GM12873 (cell line): ENCODE results near the gene DENND6A.

Experiments
- CTCF ChIP-seq: IDR thresholded peaks from 2 replicates; pipeline ENCODE4 v1.5.1; 2012; ENCODE audit warnings: low read depth, mild to moderate bottlenecking, moderate library complexity, low read length, control low read depth; ENCODE audit not compliant: insufficient read depth; ENCODE audit errors: missing control alignments

Gene DENND6A

DNA sequence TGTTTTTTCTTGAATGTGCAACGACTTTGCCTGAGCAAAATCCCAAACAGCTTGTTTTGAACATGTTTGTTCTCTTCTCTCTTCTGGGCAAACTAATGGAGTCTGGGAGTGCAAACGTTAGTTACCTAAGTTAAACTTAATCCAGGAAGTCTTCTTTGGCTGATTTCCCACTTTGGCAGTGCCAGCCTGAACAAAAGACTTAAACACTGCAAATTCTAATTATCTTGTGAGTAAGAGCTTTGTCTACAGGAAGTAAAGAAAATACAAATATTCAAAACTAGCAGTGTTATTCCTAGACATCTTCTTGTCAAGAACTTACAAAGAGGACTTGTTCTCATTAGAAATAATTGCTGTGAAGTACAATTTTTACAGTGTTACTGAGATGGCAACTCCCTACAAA lies 16.7 kb upstream of the DENND6A start:
- TF ChIP-seq CTCF = no peak

DNA sequence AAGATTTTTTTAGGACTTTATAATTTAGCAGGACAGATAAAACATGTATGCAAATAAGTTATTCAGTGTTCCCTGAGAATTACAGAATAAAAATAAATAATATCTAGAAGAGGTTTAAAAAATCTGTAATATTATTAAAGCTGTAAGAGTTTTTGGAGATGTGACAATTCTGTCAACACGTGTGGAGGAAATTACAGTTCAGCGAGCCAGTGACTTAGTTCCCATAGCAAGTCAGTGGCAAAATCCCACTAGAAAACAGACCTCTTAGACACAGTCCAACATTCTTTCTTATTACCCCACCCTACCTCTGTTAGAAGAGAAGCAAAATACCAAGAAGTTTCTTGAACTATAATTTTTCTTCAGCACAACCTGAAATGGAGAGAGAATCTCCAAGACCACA lies 16.2 kb upstream of the DENND6A start:
- TF ChIP-seq CTCF = no peak

DNA sequence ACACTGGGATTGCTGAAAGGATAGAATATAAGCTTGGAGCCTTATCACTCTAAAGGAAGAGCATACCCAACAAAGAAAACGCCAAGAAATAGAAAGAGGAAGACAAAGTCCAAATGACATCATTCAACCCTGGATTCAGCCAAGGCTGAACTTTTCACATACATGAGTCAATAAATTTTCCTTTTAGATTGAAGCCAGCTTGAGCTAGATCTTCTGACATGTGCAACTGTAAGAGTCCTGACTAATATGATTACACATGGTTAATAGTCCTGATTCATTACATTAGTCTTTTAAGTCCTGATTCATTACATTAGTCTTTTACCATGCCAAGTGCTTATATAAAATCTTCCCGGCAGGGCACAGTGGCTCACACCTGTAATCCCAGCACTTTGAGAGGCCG lies 13.6 kb upstream of the DENND6A start:
- no peak for TF ChIP-seq CTCF

- no peak for TF ChIP-seq CTCF
Measured at GRCh38 chr3:57701781-57702180, 8.9 kb upstream of the DENND6A start.

DNA sequence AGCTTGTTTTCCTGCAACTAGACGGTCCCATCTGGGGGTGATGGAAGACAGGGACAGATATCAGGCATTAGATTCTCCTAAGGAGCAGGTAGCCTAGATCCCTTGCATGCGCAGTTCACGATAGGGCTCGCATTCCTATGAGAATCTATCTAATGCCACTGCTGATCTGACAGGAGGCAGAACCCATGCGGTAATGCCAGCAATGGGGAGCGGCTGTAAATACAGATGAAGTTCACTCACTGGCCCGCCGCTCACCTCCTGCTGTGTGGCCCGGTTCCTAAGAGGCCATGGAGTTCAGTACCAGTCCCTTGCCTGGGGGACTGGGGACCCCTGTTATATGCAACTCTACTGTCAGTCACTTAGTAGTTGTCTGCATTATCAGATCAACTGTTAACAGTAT lies 7.9 kb upstream of the DENND6A start:
- no peak for TF ChIP-seq CTCF

- no peak for TF ChIP-seq CTCF
Measured at GRCh38 chr3:57699591-57699990, 6.7 kb upstream of the DENND6A start.

DNA sequence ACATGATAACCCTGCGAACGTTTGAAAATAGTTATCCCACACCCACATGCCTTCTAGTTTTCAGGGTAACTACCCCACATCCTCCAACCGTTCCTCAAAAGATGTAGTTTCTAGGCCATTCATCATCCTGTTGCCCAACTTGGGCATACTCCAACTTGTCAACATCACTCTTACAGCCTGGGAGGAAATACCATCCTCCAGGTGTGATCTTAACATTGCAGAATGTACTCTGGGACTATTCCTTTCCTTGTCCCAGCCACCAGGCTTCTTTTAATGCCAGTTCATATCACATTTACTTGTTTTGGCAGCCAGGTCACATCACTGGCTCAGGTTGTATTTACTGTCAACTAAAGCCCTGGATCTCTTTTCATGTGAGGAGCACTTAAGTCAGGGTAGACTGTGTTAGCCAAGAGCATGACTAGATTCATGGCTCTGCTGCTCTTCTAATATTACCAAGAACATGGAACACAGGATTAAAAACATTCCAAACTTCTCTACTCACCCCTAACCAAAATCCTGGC lies 4.0 kb upstream of the DENND6A start:
- TF ChIP-seq CTCF = no peak
